GM23248 (cell line): ENCODE results near the gene FAM124B.

Experiments
- EZH2 ChIP-seq: fragments of 200-600 bp; sonication (generic); IDR thresholded peaks from 2 replicates; pipeline ENCODE4 v1.6.1; 2018; ENCODE audit warnings: antibody characterized with exemption, mild to moderate bottlenecking; ENCODE audit not compliant: insufficient read depth, poor library complexity, severe bottlenecking
- EZH2phosphoT487 ChIP-seq: fragments of 200-600 bp; sonication (generic); IDR thresholded peaks from 2 replicates; pipeline ENCODE4 v1.6.1; 2018; ENCODE audit warnings: antibody characterized with exemption, moderate library complexity, mild to moderate bottlenecking, low read depth; ENCODE audit not compliant: insufficient read depth

DNA sequence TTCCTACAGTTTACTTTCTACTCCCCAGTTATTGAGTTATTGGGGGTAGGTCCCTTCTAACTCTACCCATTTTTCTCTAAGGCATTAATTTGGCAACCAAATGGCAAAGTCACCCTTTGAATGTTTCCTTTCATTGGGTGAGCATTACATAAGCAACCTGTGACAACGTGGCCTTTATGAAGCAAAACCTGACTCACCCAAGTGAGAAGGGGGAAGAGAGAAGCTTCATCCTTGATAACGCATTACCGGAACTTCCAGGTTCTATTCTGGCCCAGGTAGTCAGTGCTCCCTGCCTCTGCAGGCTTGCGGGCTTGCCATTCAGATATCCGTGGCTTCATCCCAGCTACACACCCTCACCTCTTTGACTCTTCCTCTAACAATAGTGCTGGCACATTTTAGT, 39.1 kb upstream of the FAM124B start:
- no peak for TF ChIP-seq EZH2phosphoT487
- TF ChIP-seq EZH2, result no peak
